Activated CD4-positive, alpha-beta T cell treated with anti-CD3 and anti-CD28 coated beads for 36 hours (primary cell): Measurements from ENCODE around the gene CSRNP3. TPM values are rescaled to one million over a fixed set of nuclear protein-coding genes. Genes with fewer than 3 reads are reported as not detected.

ENCODE experiments used
- ATAC-seq: fragments of 200-7000 bp; cut with Tn5 transposase; one replicate; pipeline ENCODE4 v1.10.0; 2021; ENCODE audit warnings: mild to moderate bottlenecking, moderate library complexity
- CTCF ChIA-PET: fragments of 350-600 bp; sonication (Branson Sonifier 250); formaldehyde crosslinking; loops from one replicate; lab custom pipeline; 2021; ENCODE audit warnings: antibody characterized with exemption; lab: Charles Lee
- POLR2A ChIA-PET: fragments of 350-600 bp; sonication (Branson Sonifier 250); formaldehyde crosslinking; loops from one replicate; lab custom pipeline; 2021; ENCODE audit warnings: antibody characterized with exemption, inconsistent platforms; lab: Charles Lee
- DNase-seq: peaks from one replicate; pipeline ENCODE4 v3.0.0-alpha.2; 2020
- H3K27ac Mint-ChIP-seq: one replicate; pipeline ENCODE4 v1.8.0; 2021; ENCODE audit warnings: mixed read lengths
- H3K27me3 Mint-ChIP-seq: one replicate; pipeline ENCODE4 v1.8.0; 2021; ENCODE audit warnings: mixed read lengths
- H3K36me3 Mint-ChIP-seq: one replicate; pipeline ENCODE4 v1.8.0; 2021; ENCODE audit warnings: low read depth, mixed read lengths
- H3K4me1 Mint-ChIP-seq: one replicate; pipeline ENCODE4 v1.8.0; 2021; ENCODE audit warnings: mixed read lengths
- H3K4me3 Mint-ChIP-seq: one replicate; pipeline ENCODE4 v1.8.0; 2021; ENCODE audit warnings: mild to moderate bottlenecking, moderate library complexity, mixed read lengths
- H3K9me3 Mint-ChIP-seq: one replicate; pipeline ENCODE4 v1.8.0; 2021; ENCODE audit warnings: low read depth, mixed read lengths
- intact Hi-C, 2 experiments: fragments of 100-400 bp; cut with DNase I in 1 of 2; cut with micrococcal nuclease in 1 of 2; formaldehyde crosslinking; loops; one replicate each; pipeline versions ENCODE4 v1.14.2 to v1.15.1; 2022 to 2024; cut with DNase I, micrococcal nuclease
- total RNA-seq, 2 experiments: library from RNA; stranded (reverse); gene quantifications; one replicate each; pipeline ENCODE4 v1.2.3, GENCODE V29; 2021

The CSRNP3 gene
- total RNA-seq, 2 experiments from 2014 or later: not detected

DNA sequence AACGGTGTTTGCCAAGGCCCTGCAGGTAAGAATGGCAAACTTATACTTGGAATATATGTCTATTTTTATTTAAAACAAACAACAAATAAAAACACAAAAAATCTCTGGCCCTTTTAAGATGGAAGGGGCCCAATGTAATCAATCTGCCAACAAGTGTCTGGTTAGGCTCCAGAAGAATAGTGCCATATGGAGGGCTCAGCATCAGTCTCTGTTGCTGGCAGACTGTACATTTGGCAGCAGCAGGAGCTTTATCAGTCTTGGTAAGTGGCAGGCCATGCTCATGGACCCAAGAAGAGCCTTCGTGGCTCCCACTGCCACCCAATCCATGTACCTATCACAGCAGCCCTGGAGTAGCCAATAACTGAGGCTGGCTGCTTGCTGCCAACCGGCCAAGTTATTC, 223.4 kb downstream of the CSRNP3 start:
- ChIA-PET POLR2A (no interaction called here), CTCF (interaction anchor here (0.6 kb wide), 1 partner anchor 373 kb away, joined by 3 read pairs; no protein-coding TSS in a partner anchor)
- peaks cover 4% of the 10 kb centered on the region for H3K27me3 Mint-ChIP-seq
- ATAC-seq: no peak
- H3K4me1 Mint-ChIP-seq: no peaks in the 10 kb centered on the region
- DNase-seq: no peak
- intact Hi-C loops: no loop called here
- H3K4me3 Mint-ChIP-seq: no peak overlapping the region
- H3K27ac Mint-ChIP-seq: no peak overlapping the region
- H3K36me3 Mint-ChIP-seq: no peaks in the 10 kb centered on the region
- no peaks in the 10 kb centered on the region for H3K9me3 Mint-ChIP-seq

DNA sequence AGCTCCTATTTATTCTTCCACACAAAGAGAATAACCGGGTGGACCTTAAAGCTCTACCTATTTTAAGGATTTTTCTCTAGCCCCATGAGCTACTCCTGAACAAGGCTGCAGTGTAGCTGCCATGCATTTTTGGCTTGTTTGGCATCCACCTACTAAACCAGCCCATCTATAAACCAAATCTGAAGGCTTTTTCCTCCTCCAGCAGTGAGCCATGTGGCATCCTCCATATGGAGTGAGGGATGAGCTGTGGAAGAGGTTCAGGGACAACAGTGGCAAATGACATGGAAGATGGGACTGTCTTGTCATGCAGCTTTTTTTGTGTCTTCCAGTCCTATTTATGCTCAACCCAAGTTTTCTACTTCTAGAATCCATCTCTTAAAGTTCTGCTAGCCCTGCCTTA, 224.3 kb downstream of the CSRNP3 start:
- no peak for DNase-seq
- intact Hi-C loops: no loop called here
- H3K36me3 Mint-ChIP-seq: no peaks in the 10 kb centered on the region
- no peak overlapping the region for H3K4me3 Mint-ChIP-seq
- no peaks in the 10 kb centered on the region for H3K4me1 Mint-ChIP-seq
- H3K27me3 Mint-ChIP-seq: peaks cover 4% of the 10 kb centered on the region
- no peak for ATAC-seq
- H3K9me3 Mint-ChIP-seq: no peaks in the 10 kb centered on the region
- H3K27ac Mint-ChIP-seq: no peak overlapping the region
- ChIA-PET CTCF (no interaction called here), POLR2A (no interaction called here)

DNA sequence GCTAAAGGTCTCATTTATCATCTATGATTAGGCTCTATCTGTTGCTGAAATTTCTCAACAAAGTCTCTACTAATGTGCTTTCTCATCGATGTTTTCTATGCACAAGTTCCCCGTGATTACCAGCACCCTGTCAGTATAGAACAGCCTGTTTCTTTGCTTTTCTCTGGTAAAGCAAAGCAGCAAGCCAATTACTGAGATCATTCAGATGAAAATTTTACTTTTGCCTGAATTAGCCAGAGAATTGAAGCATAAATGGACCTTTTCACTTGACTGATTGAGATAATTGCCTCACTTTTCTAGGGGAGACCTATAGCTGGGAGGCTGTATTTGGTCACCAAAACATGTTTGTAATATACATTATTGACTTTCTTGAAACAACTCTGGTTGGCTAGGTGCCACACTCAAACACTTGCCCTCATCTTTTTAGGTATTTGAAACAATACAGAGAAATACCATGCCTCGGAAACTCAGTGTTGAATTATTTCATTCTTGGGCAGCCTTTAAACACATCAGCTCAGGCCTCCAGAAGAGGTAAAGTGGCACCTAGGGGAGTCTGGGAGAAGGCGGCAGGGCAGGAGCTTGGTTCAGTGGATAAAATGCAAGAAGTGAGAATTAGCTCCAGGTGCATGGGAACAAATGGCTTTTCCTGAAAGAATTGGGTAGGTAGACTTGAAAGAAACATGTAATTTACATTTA, 228.4 kb downstream of the CSRNP3 start:
- Mint-ChIP-seq H3K27ac (no peak overlapping the region), H3K9me3 (no peaks in the 10 kb centered on the region), H3K27me3 (peaks cover 2% of the 10 kb centered on the region), H3K4me1 (no peaks in the 10 kb centered on the region), H3K36me3 (no peaks in the 10 kb centered on the region), H3K4me3 (no peak overlapping the region)
- ChIA-PET CTCF (interaction anchor here (0.9 kb wide), 1 partner anchor 177 kb away, joined by 3 read pairs; no protein-coding TSS in a partner anchor), POLR2A (no interaction called here)
- DNase-seq (no peak), ATAC-seq (no peak)
- intact Hi-C loops: loop anchor here (2.0 to 5.0 kb wide), 3 partner anchors 174 to 297 kb away; no protein-coding TSS in a partner anchor

DNA sequence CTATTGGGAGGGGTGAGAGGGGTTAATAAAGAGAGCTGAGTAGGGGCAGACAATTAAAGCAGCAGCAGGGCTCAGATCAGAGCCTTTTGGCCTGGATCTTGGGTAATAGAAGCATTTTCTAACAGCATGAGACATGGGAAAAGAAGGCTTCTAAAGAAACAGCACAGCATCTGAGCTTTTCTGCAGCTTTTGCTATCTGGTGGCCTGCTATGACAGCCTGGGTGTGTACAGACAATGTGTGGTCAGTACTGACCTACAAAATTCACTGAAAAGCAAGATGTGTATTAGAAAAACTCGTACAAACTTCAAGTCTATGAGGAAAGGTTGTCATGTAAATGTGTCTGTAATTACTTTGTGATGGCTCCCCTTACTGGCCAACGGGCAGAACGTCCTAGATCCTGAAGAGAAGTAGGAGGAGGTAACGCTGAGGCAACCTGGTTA, 229.0 kb downstream of the CSRNP3 start:
- ATAC-seq (peak; percentile 57), DNase-seq (peak; percentile 10)
- no peak overlapping the region for H3K4me3 Mint-ChIP-seq
- no peaks in the 10 kb centered on the region for H3K9me3 Mint-ChIP-seq
- POLR2A ChIA-PET: no interaction called here
- H3K27ac Mint-ChIP-seq: no peak overlapping the region
- intact Hi-C loops: loop anchor here (2.0 to 5.0 kb wide), 3 partner anchors 174 to 298 kb away; no protein-coding TSS in a partner anchor
- no peaks in the 10 kb centered on the region for H3K36me3 Mint-ChIP-seq
- H3K27me3 Mint-ChIP-seq: peaks cover 2% of the 10 kb centered on the region
- no peaks in the 10 kb centered on the region for H3K4me1 Mint-ChIP-seq
- CTCF ChIA-PET: interaction anchor here (0.9 kb wide), 1 partner anchor 176 kb away, joined by 3 read pairs; no protein-coding TSS in a partner anchor

DNA sequence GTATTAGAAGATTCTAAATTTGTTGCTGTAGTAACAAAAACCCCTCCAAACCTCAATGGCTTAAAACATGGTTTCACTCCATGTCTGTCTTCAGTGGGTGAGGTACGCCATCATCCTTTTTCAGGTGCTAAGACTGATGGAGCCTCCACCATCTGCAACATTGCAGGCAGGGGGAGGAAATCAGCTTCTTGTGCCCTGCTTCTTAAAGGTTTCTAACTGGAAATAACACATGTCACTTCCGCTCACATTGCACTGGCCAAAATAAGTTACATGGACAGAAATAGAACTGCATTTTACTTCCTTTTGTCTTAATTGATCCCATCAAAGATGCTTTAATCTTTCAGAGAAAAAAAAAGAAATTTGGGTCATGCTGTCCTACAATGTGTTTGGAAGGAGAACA, 230.4 kb downstream of the CSRNP3 start:
- Mint-ChIP-seq H3K9me3 (no peaks in the 10 kb centered on the region), H3K4me1 (no peaks in the 10 kb centered on the region), H3K36me3 (no peaks in the 10 kb centered on the region), H3K27me3 (peaks cover 2% of the 10 kb centered on the region), H3K4me3 (no peak overlapping the region), H3K27ac (no peak overlapping the region)
- ATAC-seq (no peak), DNase-seq (no peak)
- ChIA-PET POLR2A (no interaction called here), CTCF (interaction anchor here (0.7 to 1.1 kb wide), 2 partner anchors 174 to 257 kb away, joined by 3 read pairs; no protein-coding TSS in a partner anchor)
- intact Hi-C loops: loop anchor here (2.0 to 5.0 kb wide), 3 partner anchors 172 to 299 kb away; no protein-coding TSS in a partner anchor

DNA sequence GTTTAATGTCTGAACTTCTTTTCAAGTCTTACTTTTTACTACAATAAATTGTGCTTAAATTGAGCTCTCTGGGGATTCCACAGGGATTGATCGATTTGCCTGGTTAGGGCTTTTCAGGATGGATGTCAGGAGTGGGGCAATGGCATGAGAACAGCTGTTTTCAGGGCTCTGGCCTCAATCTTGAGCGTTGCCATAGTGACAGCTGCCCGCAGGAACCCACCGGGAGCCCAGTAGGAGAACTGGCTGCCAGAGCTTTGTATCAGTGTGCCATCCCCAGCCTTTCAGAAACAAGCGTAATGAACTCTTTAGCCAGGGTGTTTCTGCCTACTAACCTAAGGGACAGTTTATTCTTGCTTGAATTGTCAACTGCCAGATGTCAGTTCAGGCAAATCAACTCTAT, 231.0 kb downstream of the CSRNP3 start:
- ATAC-seq (no peak), DNase-seq (no peak)
- Mint-ChIP-seq H3K27me3 (peaks cover 4% of the 10 kb centered on the region), H3K4me3 (no peak overlapping the region), H3K4me1 (no peaks in the 10 kb centered on the region), H3K36me3 (no peaks in the 10 kb centered on the region), H3K27ac (no peak overlapping the region), H3K9me3 (no peaks in the 10 kb centered on the region)
- intact Hi-C loops: no loop called here
- POLR2A ChIA-PET: no interaction called here
- CTCF ChIA-PET: interaction anchor here (1.1 to 1.5 kb wide), 2 partner anchors 62 to 174 kb away, joined by 3 read pairs; no protein-coding TSS in a partner anchor

DNA sequence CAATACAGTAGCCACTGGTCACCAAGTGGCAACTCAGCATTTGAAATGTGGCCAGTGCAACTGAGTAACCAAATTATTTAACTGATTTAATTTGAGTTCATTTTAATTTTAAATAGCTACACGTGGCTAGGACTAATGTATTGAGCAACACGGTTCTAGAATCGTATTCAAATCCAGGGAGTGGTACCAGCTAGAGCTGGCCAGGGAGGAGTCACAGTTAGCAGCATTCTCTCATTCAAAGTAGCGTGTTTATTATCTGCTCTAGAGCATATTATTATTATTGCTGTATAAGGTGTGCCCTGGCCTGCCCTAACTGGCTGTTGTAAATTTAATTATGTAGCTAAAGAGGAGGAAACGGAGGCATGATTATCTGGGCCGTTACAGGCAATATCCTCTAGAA, 231.6 kb downstream of the CSRNP3 start:
- H3K4me3 Mint-ChIP-seq: no peak overlapping the region
- CTCF ChIA-PET: interaction anchor here (1.5 kb wide), 1 partner anchor 61 kb away, joined by 3 read pairs; no protein-coding TSS in a partner anchor

DNA sequence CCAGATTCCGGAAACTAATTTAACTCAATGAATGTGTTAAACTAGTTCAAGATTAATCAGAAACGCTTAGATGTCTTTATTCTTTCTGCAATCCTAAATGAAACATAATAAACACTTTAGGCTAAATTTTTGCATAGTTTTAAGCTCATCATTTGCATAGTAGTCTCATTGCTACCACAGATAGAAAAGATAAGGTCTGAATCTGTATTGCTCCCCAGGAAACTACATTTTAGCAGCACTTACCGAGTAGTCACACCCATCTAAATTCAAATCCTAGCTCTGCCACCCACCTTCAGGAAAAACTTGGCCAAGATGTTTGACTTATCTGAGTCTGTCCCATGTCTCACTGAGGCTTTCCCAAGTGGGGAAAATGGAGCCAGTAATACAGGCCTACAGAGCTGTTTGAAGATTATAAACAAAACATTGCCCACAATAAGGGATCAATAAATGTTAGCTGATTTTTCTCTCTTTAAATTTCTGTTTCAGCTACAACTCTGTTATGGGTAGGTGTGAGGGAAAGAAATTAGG, 237.5 kb downstream of the CSRNP3 start:
- no peaks in the 10 kb centered on the region for H3K36me3 Mint-ChIP-seq
- no peak overlapping the region for H3K4me3 Mint-ChIP-seq
- intact Hi-C loops: no loop called here
- H3K9me3 Mint-ChIP-seq: no peaks in the 10 kb centered on the region
- H3K27ac Mint-ChIP-seq: no peak overlapping the region
- ChIA-PET POLR2A (no interaction called here), CTCF (no interaction called here)
- DNase-seq (no peak), ATAC-seq (no peak)
- H3K4me1 Mint-ChIP-seq: no peaks in the 10 kb centered on the region
- H3K27me3 Mint-ChIP-seq: peaks cover 4% of the 10 kb centered on the region

More for the DNA sequence above, 231.6 kb downstream of the CSRNP3 start:
- DNase-seq (no peak), ATAC-seq (no peak)
- peaks cover 2% of the 10 kb centered on the region for H3K27me3 Mint-ChIP-seq
- no peaks in the 10 kb centered on the region for H3K9me3 Mint-ChIP-seq
- POLR2A ChIA-PET: no interaction called here
- H3K27ac Mint-ChIP-seq: no peak overlapping the region
- no peaks in the 10 kb centered on the region for H3K36me3 Mint-ChIP-seq
- H3K4me1 Mint-ChIP-seq: no peaks in the 10 kb centered on the region
- intact Hi-C loops: no loop called here

DNA sequence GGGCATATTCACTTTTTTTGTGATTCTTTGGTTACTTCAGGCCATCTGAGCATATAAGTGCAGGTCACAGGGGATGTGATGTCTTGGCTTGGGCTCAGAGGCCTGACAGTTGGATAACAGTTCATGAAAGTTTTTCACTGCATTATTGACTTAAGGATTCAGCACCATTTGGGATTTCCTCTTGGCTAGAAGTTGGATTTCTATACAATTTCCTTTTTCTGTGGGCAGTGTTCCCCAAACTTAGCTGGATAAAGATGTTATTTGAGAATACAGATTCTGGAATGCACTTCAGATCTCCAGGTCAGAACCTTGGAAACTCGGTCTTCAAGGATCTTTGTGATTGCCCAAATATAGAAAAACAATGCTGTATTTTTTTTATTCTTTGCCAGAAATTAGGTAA, 246.6 kb downstream of the CSRNP3 start:
- POLR2A ChIA-PET: no interaction called here
- H3K27ac Mint-ChIP-seq: no peak overlapping the region

DNA sequence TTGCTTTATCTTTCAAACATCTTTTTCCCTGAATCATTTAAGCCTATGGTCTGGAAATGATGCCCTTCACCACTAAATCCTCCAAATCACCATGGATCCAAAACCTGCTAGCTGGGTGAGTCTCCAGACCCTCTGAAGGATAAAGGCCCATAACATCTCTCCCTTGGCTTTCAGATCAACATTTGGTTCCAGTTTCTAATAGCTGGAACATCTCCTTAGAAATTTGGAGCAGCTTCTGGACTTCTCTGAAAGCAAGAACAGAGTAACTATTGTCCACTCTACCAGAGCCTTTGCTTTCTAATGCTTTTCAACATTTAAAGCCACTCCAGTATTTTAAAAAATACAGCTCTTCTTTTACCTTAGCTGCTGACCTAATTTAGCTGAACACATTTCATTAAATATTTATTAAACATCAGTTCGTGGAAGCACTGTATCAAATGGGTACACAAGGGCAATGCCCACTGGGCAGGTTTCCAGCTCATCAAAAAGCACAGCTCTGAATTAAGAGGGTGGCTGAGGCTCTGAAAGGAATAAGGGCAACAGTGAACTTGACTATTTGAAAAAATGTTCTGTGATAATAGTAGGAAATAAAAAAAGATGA, 249.2 kb downstream of the CSRNP3 start:
- H3K4me3 Mint-ChIP-seq: no peak overlapping the region
- no peaks in the 10 kb centered on the region for H3K4me1 Mint-ChIP-seq
- peaks cover 8% of the 10 kb centered on the region for H3K27me3 Mint-ChIP-seq
- no peaks in the 10 kb centered on the region for H3K36me3 Mint-ChIP-seq
- ChIA-PET CTCF (interaction anchor here (0.6 kb wide), 1 partner anchor 909 kb away, joined by 3 read pairs; no protein-coding TSS in a partner anchor), POLR2A (no interaction called here)
- ATAC-seq (no peak), DNase-seq (no peak)
- no peak overlapping the region for H3K27ac Mint-ChIP-seq
- intact Hi-C loops: no loop called here
- H3K9me3 Mint-ChIP-seq: no peaks in the 10 kb centered on the region

More for the DNA sequence above, 246.6 kb downstream of the CSRNP3 start:
- Mint-ChIP-seq H3K4me3 (no peak overlapping the region), H3K9me3 (no peaks in the 10 kb centered on the region), H3K4me1 (no peaks in the 10 kb centered on the region), H3K36me3 (no peaks in the 10 kb centered on the region), H3K27me3 (peaks cover 6% of the 10 kb centered on the region)
- CTCF ChIA-PET: no interaction called here
- ATAC-seq (no peak), DNase-seq (no peak)
- intact Hi-C loops: no loop called here

DNA sequence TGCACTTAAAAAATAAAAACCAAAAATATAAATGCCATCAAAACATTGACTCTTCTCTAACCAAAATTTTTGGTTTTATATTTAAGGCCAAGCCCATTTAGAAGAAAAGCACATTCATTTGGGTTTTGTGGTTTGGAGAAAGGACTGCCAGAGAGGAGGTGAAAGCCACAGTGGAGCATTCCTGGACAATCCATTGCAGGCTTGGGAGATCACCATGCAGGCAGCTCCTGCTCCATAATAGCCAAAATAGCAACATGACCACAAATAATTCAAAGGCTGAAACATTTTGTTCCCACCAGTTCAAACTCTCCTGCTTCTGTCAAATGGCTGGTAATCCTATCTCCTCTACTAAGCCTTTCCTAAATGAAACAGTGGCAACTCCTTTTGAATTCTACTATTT, 251.0 kb downstream of the CSRNP3 start:
- Mint-ChIP-seq H3K36me3 (no peaks in the 10 kb centered on the region), H3K4me1 (peaks cover 5% of the 10 kb centered on the region), H3K27ac (no peak overlapping the region), H3K4me3 (no peak overlapping the region), H3K27me3 (peaks cover 12% of the 10 kb centered on the region), H3K9me3 (no peaks in the 10 kb centered on the region)
- ChIA-PET CTCF (no interaction called here), POLR2A (no interaction called here)
- no peak for DNase-seq
- no peak for ATAC-seq
- intact Hi-C loops: no loop called here
